Dermis blood vessel endothelial cell (primary cell): ENCODE results near the gene UCK2. TPM values are rescaled to one million over a fixed set of nuclear protein-coding genes. Genes with fewer than 3 reads are reported as not detected.

ENCODE experiments used
- DNase-seq: peaks from one replicate; pipeline ENCODE4 v3.0.0; 2010
- total RNA-seq: library from RNA; depleted of rRNA; stranded (reverse); fragments of >200 nt; gene quantifications from 2 replicates; pipeline ENCODE4 v1.2.3, GENCODE V29; 2014

Gene UCK2
- total RNA-seq, 1 donor from 2014 or later = 84.7 TPM

GRCh38 chr1:165856021-165856420 is 28.6 kb downstream of the UCK2 start:
- DNase-seq = no peak

- DNase-seq = no peak
Observed at GRCh38 chr1:165856606-165857005, 29.2 kb downstream of the UCK2 start.

GRCh38 chr1:165857046-165857801 is 29.8 kb downstream of the UCK2 start:
- no peak for DNase-seq

GRCh38 chr1:165858364-165858823 is 31.0 kb downstream of the UCK2 start:
- DNase-seq = no peak

GRCh38 chr1:165858967-165859845 is 31.8 kb downstream of the UCK2 start:
- no peak for DNase-seq

GRCh38 chr1:165860065-165860464 is 32.7 kb downstream of the UCK2 start:
- no peak for DNase-seq

- DNase-seq = no peak
Observed at GRCh38 chr1:165861911-165862310, 34.5 kb downstream of the UCK2 start.

- no peak for DNase-seq
Observed at GRCh38 chr1:165862448-165862847, 35.0 kb downstream of the UCK2 start.

- no peak for DNase-seq
Observed at GRCh38 chr1:165863346-165863745, 35.9 kb downstream of the UCK2 start.

GRCh38 chr1:165865633-165866340 is 38.4 kb downstream of the UCK2 start:
- DNase-seq = no peak

- DNase-seq = no peak
Observed at GRCh38 chr1:165869343-165869742, 41.9 kb downstream of the UCK2 start.

GRCh38 chr1:165871311-165872067 is 44.1 kb downstream of the UCK2 start:
- DNase-seq = peak; percentile 73

GRCh38 chr1:165873481-165873880 is 46.1 kb downstream of the UCK2 start:
- no peak for DNase-seq

GRCh38 chr1:165874643-165875042 is 47.2 kb downstream of the UCK2 start:
- DNase-seq = no peak

GRCh38 chr1:165875171-165875570 is 47.8 kb downstream of the UCK2 start:
- no peak for DNase-seq

GRCh38 chr1:165875604-165876003 is 48.2 kb downstream of the UCK2 start:
- no peak for DNase-seq

GRCh38 chr1:165876121-165876520 is 48.7 kb downstream of the UCK2 start:
- DNase-seq = no peak

- DNase-seq = no peak
Observed at GRCh38 chr1:165877411-165877810, 50.0 kb downstream of the UCK2 start.

GRCh38 chr1:165877940-165878556 is 50.6 kb downstream of the UCK2 start:
- no peak for DNase-seq

- DNase-seq = no peak
Observed at GRCh38 chr1:165879946-165880345, 52.5 kb downstream of the UCK2 start.

GRCh38 chr1:165880993-165881392 is 53.6 kb downstream of the UCK2 start:
- DNase-seq = no peak
